NCI-H2196 treated with DMSO at 0.1 percent for 48 hours (cell line): ENCODE results near the gene CZIB.

Source experiments
- DNase-seq: peaks from one replicate; lab custom pipeline; 2025; ENCODE audit not compliant: unreplicated experiment; lab: John Stamatoyannopoulos, UW

Gene CZIB

GRCh38 chr1:53220171-53220961, at the start of gene CZIB:
TSS of gene CZIB (minus strand) at chr1:53220634. CDS start at chr1:53220575, 59 bp downstream.
- DNase-seq = peak; percentile 87

- DNase-seq = no peak
Measured at GRCh38 chr1:53270107-53270506, 49.7 kb upstream of the CZIB start.

- no peak for DNase-seq
Measured at GRCh38 chr1:53267761-53268160, 47.3 kb upstream of the CZIB start.

- no peak for DNase-seq
Measured at GRCh38 chr1:53266038-53266437, 45.6 kb upstream of the CZIB start.

- no peak for DNase-seq
Measured at GRCh38 chr1:53265581-53265980, 45.1 kb upstream of the CZIB start.

GRCh38 chr1:53264048-53264447, 43.6 kb upstream of the CZIB start:
- no peak for DNase-seq

GRCh38 chr1:53262000-53262399, 41.6 kb upstream of the CZIB start:
- DNase-seq = no peak

GRCh38 chr1:53260631-53261247, 40.3 kb upstream of the CZIB start:
- DNase-seq = no peak

- no peak for DNase-seq
Measured at GRCh38 chr1:53259932-53260331, 39.5 kb upstream of the CZIB start.

GRCh38 chr1:53258216-53258615, 37.8 kb upstream of the CZIB start:
- no peak for DNase-seq

- no peak for DNase-seq
Measured at GRCh38 chr1:53257454-53258081, 37.1 kb upstream of the CZIB start.

GRCh38 chr1:53256511-53257453, 36.3 kb upstream of the CZIB start:
- DNase-seq = no peak

- no peak for DNase-seq
Measured at GRCh38 chr1:53255031-53255430, 34.6 kb upstream of the CZIB start.

GRCh38 chr1:53254011-53254640, 33.7 kb upstream of the CZIB start:
- no peak for DNase-seq

GRCh38 chr1:53250325-53250724, 29.9 kb upstream of the CZIB start:
- no peak for DNase-seq

- DNase-seq = no peak
Measured at GRCh38 chr1:53249706-53250105, 29.3 kb upstream of the CZIB start.

- DNase-seq = no peak
Measured at GRCh38 chr1:53246261-53247134, 26.1 kb upstream of the CZIB start.

GRCh38 chr1:53244141-53244540, 23.7 kb upstream of the CZIB start:
- no peak for DNase-seq

- no peak for DNase-seq
Measured at GRCh38 chr1:53242381-53242780, 21.9 kb upstream of the CZIB start.

- no peak for DNase-seq
Measured at GRCh38 chr1:53241828-53242227, 21.4 kb upstream of the CZIB start.
